SK-N-SH treated with all-trans-retinoic acid at 6 μM for 48 hours (cell line): ENCODE measurements around the gene CCL16.
"Not testable (repeated sequence)": the region's sequence is repeated elsewhere in the genome, so short reads cannot be mapped to it uniquely, and the experiment has no call there.

Source experiments
- ATAC-seq: fragments of 200-7000 bp; cut with Tn5 transposase; 3 replicates; pipeline ENCODE4 v1.9.1; 2020; ENCODE audit warnings: mild to moderate bottlenecking, moderate library complexity
- ARNTL ChIP-seq: fragments of 450-650 bp; formaldehyde crosslinking; IDR thresholded peaks from 2 replicates; pipeline ENCODE4 v1.5.0; 2020; ENCODE audit warnings: low read depth, mild to moderate bottlenecking, moderate library complexity, borderline replicate concordance
- BACH2 ChIP-seq: fragments of 250-450 bp; sonication (Bioruptor Pico); IDR thresholded peaks from 2 replicates; pipeline ENCODE4 v1.9.0; 2021; ENCODE audit warnings: mild to moderate bottlenecking, borderline replicate concordance
- ESRRG ChIP-seq: fragments of 250-450 bp; sonication (Bioruptor Pico); IDR thresholded peaks from 2 replicates; pipeline ENCODE4 v1.6.1; 2021; ENCODE audit warnings: mild to moderate bottlenecking
- GLIS3 ChIP-seq: fragments of 250-450 bp; sonication (Bioruptor Pico); IDR thresholded peaks from 2 replicates; pipeline ENCODE4 v1.5.0; 2020; ENCODE audit warnings: mild to moderate bottlenecking, moderate library complexity
- ISL1 ChIP-seq: fragments of 250-450 bp; sonication (Bioruptor Pico); IDR thresholded peaks from 2 replicates; pipeline ENCODE4 v2.1.2; 2022; ENCODE audit warnings: mild to moderate bottlenecking, moderate library complexity
- OSR1 ChIP-seq: fragments of 250-450 bp; sonication (Bioruptor Pico); IDR thresholded peaks from 2 replicates; pipeline ENCODE4 v1.8.0; 2022; ENCODE audit warnings: moderate library complexity, mild to moderate bottlenecking, inconsistent platforms
- PATZ1 ChIP-seq: fragments of 250-450 bp; sonication (Bioruptor Pico); IDR thresholded peaks from 2 replicates; pipeline ENCODE4 v1.8.0; 2020; ENCODE audit warnings: mild to moderate bottlenecking, moderate library complexity, borderline replicate concordance
- POU6F1 ChIP-seq: fragments of 250-450 bp; sonication (Bioruptor Pico); IDR thresholded peaks from 2 replicates; pipeline ENCODE4 v1.8.0; 2021; ENCODE audit warnings: low read depth, mild to moderate bottlenecking, moderate library complexity, borderline replicate concordance
- PPARA ChIP-seq: fragments of 250-450 bp; sonication (Bioruptor Pico); IDR thresholded peaks from 2 replicates; pipeline ENCODE4 v1.5.0; 2020; ENCODE audit warnings: mild to moderate bottlenecking, borderline replicate concordance
- RARB ChIP-seq: fragments of 250-450 bp; sonication (Bioruptor Pico); IDR thresholded peaks from 2 replicates; pipeline ENCODE4 v1.8.0; 2021; ENCODE audit warnings: mild to moderate bottlenecking, moderate library complexity
- TCF4 ChIP-seq: fragments of 250-450 bp; sonication (Bioruptor Pico); IDR thresholded peaks from 2 replicates; pipeline ENCODE4 v1.8.0; 2021; ENCODE audit warnings: mild to moderate bottlenecking, moderate library complexity, borderline replicate concordance
- TOX ChIP-seq: fragments of 250-450 bp; sonication (Bioruptor Pico); IDR thresholded peaks from 2 replicates; pipeline ENCODE4 v1.8.0; 2021; ENCODE audit warnings: mild to moderate bottlenecking, moderate library complexity, borderline replicate concordance
- TSHZ2 ChIP-seq: fragments of 250-450 bp; sonication (Bioruptor Pico); IDR thresholded peaks from 2 replicates; pipeline ENCODE4 v1.5.0; 2020; ENCODE audit warnings: mild to moderate bottlenecking, moderate library complexity
- ZC3H10 ChIP-seq: fragments of 250-450 bp; sonication (Bioruptor Pico); IDR thresholded peaks from 2 replicates; pipeline ENCODE4 v1.5.1; 2021; ENCODE audit warnings: mild to moderate bottlenecking, moderate library complexity
- ZFP3 ChIP-seq: fragments of 250-450 bp; sonication (Bioruptor Pico); IDR thresholded peaks from 2 replicates; pipeline ENCODE4 v1.5.0; 2020; ENCODE audit warnings: mild to moderate bottlenecking, moderate library complexity
- ZFP30 ChIP-seq: fragments of 450-650 bp; formaldehyde crosslinking; IDR thresholded peaks from 2 replicates; pipeline ENCODE4 v1.5.0; 2022; ENCODE audit warnings: mild to moderate bottlenecking, moderate library complexity
- ZNF565 ChIP-seq: fragments of 450-650 bp; formaldehyde crosslinking; conservative IDR thresholded peaks from 2 replicates; pipeline ENCODE4 v1.5.0; 2020; ENCODE audit warnings: low read depth, mild to moderate bottlenecking, moderate library complexity
- ZNF70 ChIP-seq: fragments of 450-650 bp; formaldehyde crosslinking; IDR thresholded peaks from 2 replicates; pipeline ENCODE4 v1.5.0; 2020; ENCODE audit warnings: mild to moderate bottlenecking, moderate library complexity
- ZNF8 ChIP-seq: fragments of 450-650 bp; formaldehyde crosslinking; IDR thresholded peaks from 2 replicates; pipeline ENCODE4 v1.5.0; 2020; ENCODE audit warnings: mild to moderate bottlenecking, moderate library complexity
- TF ChIP-seq, protein P1 (sequence below): fragments of 250-450 bp; sonication (Bioruptor Pico); IDR thresholded peaks from 2 replicates; pipeline ENCODE4 v1.5.1; 2020; ENCODE audit warnings: low read depth, mild to moderate bottlenecking, moderate library complexity

CCL16 gene

GRCh38 chr17:36000732-36001109, 19.4 kb upstream of the CCL16 start:
- no peak for ATAC-seq
- no peak for TF ChIP-seq ESRRG (CRISPR knock-in tag)
- no peak for TF ChIP-seq OSR1
- no peak for TF ChIP-seq ZFP30 (CRISPR knock-in tag)
- no peak for TF ChIP-seq ZNF8 (CRISPR knock-in tag)
- TF ChIP-seq PPARA (CRISPR knock-in tag) = no peak
- TF ChIP-seq, protein P1, sequence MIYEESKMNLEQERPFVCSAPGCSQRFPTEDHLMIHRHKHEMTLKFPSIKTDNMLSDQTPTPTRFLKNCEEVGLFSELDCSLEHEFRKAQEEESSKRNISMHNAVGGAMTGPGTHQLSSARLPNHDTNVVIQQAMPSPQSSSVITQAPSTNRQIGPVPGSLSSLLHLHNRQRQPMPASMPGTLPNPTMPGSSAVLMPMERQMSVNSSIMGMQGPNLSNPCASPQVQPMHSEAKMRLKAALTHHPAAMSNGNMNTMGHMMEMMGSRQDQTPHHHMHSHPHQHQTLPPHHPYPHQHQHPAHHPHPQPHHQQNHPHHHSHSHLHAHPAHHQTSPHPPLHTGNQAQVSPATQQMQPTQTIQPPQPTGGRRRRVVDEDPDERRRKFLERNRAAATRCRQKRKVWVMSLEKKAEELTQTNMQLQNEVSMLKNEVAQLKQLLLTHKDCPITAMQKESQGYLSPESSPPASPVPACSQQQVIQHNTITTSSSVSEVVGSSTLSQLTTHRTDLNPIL (CRISPR knock-in tag) = no peak
- no peak for TF ChIP-seq TCF4 (CRISPR knock-in tag)
- no peak for TF ChIP-seq TOX (CRISPR knock-in tag)
- TF ChIP-seq GLIS3 (CRISPR knock-in tag) = no peak
- no peak for TF ChIP-seq ZNF565
- no peak for TF ChIP-seq ARNTL (CRISPR knock-in tag)
- TF ChIP-seq PATZ1 = no peak
- no peak for TF ChIP-seq BACH2 (CRISPR knock-in tag)
- no peak for TF ChIP-seq RARB (CRISPR knock-in tag)
- TF ChIP-seq ISL1 (CRISPR knock-in tag) = no peak
- TF ChIP-seq TSHZ2 (CRISPR knock-in tag) = no peak
- TF ChIP-seq ZNF70 = no peak
- no peak for TF ChIP-seq ZFP3 (CRISPR knock-in tag)
- no peak for TF ChIP-seq ZC3H10
- no peak for TF ChIP-seq POU6F1 (CRISPR knock-in tag)

- no peak for TF ChIP-seq BACH2 (CRISPR knock-in tag)
- TF ChIP-seq PATZ1 = no peak
- TF ChIP-seq TCF4 (CRISPR knock-in tag) = no peak
- TF ChIP-seq ZNF565 = no peak
- no peak for TF ChIP-seq RARB (CRISPR knock-in tag)
- ATAC-seq = no peak
Measured at GRCh38 chr17:35998756-35999155, 17.5 kb upstream of the CCL16 start.

DNA sequence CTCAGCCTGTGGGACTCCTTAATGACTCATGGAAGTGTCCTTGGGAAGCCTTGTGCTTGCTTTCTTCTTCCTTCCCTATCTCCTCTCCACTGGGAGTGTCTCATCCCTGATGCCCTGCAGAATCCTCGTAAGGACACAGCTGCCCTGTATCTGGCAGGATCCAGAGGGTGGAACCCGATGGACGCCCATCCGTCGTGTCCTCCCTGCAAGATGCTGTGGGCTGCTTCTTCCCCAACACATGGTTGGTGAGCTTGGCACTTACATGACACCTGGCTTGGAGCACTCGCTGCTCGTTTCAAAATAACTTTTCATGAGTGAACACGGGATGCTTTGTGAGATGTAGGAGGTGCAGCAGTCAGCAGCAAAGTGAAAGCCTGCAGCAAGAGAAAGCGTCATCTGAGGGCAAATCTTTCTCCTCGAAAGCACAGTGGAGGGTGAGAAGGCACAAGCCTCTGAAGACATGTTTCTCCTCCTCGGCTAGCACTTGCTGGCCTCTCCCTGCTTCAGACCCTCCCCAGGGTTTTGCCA, 16.8 kb upstream of the CCL16 start:
- no peak for ATAC-seq
- TF ChIP-seq PPARA (CRISPR knock-in tag) = no peak

DNA sequence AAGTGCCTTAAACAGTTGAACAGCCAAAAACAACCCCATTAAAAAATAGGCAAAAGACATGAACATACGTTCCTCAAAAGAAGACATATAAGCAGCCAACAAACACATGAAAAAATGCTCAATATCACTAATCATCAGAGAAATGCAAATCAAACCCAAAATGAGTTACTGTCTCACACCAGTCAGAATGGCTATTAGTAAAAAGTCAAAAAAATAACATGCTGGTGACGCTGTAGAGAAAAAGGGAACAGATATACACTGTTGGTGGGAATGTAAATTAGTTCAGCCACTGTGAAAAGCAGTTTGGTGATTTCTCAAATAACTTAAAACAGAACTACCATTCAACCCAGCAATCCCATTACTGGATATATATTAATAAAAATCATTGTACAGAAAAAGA, 14.0 kb upstream of the CCL16 start:
- ATAC-seq = not testable (repeated sequence)
